Effector memory CD8-positive, alpha-beta T cell (primary cell): Measurements from ENCODE around the gene SMKR1.

Source experiments
- ATAC-seq: fragments of 150-1000 bp; cut with Tn5 transposase; replicated peaks from 2 replicates; pipeline ENCODE4 v1.10.0; 2021; ENCODE audit warnings: mild to moderate bottlenecking, moderate library complexity
- DNase-seq, 3 experiments: peaks; one replicate each; pipeline ENCODE4 v3.0.0; 2021
- H3K27ac Mint-ChIP-seq, 2 donors: one replicate each; pipeline ENCODE4 v1.8.0; 2022; ENCODE audit warnings: mild to moderate bottlenecking in 2 of 2, mixed read lengths in 2 of 2, moderate library complexity in 2 of 2
- H3K27me3 Mint-ChIP-seq, 2 donors: one replicate each; pipeline ENCODE4 v1.8.0; 2022; ENCODE audit warnings: mixed read lengths in 2 of 2
- H3K36me3 Mint-ChIP-seq: one replicate; pipeline ENCODE4 v1.8.0; 2022; ENCODE audit warnings: mild to moderate bottlenecking, moderate library complexity, mixed read lengths; ENCODE audit not compliant: insufficient read depth
- H3K4me1 Mint-ChIP-seq, 2 donors: one replicate each; pipeline ENCODE4 v1.8.0; 2022; ENCODE audit warnings: low read depth in 2 of 2, mixed read lengths in 2 of 2
- H3K4me3 Mint-ChIP-seq, 2 donors: one replicate each; pipeline ENCODE4 v1.8.0; 2022; ENCODE audit warnings: mild to moderate bottlenecking in 2 of 2, mixed read lengths in 2 of 2, moderate library complexity in 2 of 2
- H3K9me3 Mint-ChIP-seq, 2 donors: one replicate each; pipeline ENCODE4 v1.8.0; 2022; ENCODE audit warnings: mixed read lengths in 2 of 2
- total RNA-seq, 9 experiments: gene quantifications; one replicate each; lab custom pipeline; 2026; lab: John Stamatoyannopoulos, UW

The SMKR1 gene
- total RNA-seq: 0.95 to 5.1 (median 2.7) reads per million in 9 experiments

DNA sequence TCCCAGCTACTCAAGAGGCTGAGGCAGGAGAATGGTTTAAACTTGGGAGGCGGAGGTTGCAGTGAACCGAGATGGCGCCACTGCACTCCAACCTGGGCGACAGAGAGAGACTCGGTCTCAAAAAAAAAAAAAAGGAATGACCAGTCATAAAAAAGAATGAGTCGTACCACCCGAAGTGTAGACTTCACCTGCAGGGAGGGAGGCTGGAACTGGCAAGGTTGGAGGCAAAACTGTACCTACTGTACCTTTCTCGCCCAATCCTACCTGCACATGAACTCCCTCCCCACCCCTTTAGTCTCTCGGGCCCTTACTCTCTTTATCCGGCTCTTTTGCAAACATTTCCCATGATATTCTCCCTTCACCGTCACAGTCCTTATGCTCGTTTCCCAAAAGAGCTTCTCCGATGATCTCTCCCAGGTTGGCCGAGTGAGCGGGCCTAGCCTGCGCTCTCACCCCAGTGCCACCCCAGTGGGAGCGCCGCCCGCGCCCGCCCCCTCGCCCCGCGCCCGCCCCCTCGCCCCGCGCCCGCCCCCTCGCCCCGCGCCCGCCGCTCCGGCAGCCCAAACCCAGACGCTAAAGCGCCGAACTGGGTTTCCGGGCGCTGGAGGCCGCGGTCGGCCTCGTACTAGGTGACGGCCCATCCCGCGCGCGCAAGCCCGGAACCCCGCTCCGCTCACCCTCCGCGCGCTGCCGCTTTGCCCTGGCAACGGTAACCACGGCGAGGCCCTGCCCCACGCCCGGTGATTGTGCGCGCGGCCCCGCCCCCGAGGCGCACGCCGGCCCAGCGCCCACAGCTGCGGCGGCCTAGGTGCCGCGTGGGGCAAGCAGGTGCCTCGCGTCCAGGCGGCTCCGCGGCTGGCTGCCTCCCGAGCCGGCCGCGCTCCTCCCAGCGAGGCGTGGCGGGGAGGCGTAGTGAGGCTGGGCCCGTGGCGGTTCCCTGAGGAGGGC, at the start of gene SMKR1:
Gene SMKR1 (plus strand): TSS at position 772 of the 948 bp plus-strand sequence. CDS start 294 bp downstream, outside the sequence.
- Mint-ChIP-seq H3K36me3 (peaks cover 18% of the 10 kb centered on the region), H3K9me3 (no peaks in the 10 kb centered on the region), H3K4me3 (peak within 1 kb of the TSS; percentile 73 to 75)

DNA sequence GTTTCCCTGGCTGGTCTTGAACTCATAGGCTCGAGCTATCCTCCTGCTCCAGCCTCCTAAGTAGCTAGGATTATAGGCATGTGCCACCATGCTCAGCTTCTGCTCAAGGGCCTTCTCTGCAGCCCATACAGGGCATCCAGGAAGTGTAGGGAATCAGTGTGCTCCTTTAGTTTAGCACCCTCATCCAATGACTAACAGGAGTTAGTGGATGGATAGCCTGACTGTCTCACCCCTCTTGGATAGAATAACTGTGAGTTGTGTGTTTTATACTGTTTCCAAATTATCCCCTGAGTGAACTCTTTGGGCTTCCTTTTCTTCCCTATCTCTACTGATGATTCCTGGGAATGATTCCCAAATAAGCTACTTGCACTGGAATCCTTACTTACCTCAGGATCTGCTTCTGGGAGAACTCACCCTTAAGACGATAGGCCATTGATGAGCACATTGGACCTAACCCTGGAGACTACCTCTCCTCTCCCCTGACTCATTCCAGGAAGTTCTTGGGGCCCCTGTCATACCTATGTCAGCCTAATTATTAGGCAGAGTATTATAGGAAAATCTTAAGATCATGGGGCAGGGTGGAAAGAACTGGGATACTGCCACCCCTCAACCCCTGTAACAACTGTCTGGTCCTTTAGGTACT, 49.6 kb upstream of the SMKR1 start:
- ATAC-seq (no peak), DNase-seq (no peak)
- Mint-ChIP-seq H3K9me3 (peaks cover 0 to 3% of the 10 kb centered on the region in 2 donors), H3K36me3 (no peaks in the 10 kb centered on the region), H3K27me3 (no peaks in the 10 kb centered on the region), H3K27ac (no peak overlapping the region), H3K4me1 (no peaks in the 10 kb centered on the region), H3K4me3 (no peak overlapping the region)

More for the DNA sequence above, at the start of gene SMKR1:
- H3K27ac Mint-ChIP-seq: peak within 1 kb of the TSS; percentile 84
- ATAC-seq (peak; percentile 94), DNase-seq (peak; percentile 93 to 97 (median 95))
- no peaks in the 10 kb centered on the region for H3K27me3 Mint-ChIP-seq
- peaks cover 19 to 24% of the 10 kb centered on the region in 2 donors for H3K4me1 Mint-ChIP-seq

DNA sequence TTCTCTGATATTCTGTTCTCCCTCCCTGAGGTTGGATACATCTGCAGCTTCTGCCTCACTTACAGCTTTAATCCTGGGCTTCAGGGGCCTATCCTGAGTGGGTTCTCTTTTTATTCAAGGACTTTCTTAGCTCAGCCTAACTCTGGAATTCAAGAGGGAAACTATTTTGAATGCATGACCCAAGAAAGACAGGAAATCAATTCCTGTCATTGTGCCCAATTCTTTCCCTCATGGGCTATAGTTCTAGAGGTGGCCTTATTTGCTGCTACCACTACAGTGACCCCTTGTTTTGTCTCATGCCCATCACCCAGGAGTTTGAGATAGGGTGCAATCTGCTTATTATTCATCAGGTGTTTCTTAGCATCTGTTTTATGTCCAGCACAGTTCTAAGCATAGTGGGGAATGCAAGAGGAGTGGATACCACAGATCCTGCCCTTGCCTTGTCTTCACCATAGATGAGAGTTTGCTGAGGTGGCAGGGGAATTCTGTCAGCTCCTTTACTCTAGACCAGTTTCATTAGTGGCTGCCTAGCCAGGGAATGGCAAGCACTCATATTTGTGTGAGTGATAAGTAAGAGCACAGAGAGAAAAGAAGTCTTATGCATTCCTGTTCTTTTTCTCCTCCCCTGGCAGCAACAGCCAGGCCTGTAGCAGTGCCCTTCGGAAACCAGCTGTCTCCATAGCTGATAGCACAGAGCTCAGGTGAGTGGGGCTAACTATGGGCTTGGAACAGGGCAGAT, 48.7 kb upstream of the SMKR1 start:
- ATAC-seq (no peak), DNase-seq (no peak)
- Mint-ChIP-seq H3K36me3 (no peaks in the 10 kb centered on the region), H3K4me1 (no peaks in the 10 kb centered on the region), H3K4me3 (no peak overlapping the region), H3K27ac (no peak overlapping the region), H3K27me3 (no peaks in the 10 kb centered on the region), H3K9me3 (peaks cover 0 to 3% of the 10 kb centered on the region in 2 donors)

DNA sequence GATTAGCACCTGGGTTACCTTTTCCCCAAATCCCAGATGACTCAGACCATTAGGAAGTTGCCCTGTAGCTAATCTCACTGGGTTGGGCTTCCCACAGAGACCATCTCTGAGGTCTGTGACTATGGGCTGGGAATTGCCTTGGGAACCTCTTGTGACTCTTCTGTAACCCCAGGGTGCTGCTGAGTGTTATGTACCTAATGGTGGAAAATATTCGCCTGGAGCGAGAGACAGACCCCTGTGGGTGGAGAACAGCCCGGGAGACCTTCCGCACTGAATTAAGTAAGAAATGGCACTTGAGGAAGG, 48.1 kb upstream of the SMKR1 start:
- Mint-ChIP-seq H3K27me3 (no peaks in the 10 kb centered on the region), H3K4me1 (no peaks in the 10 kb centered on the region), H3K9me3 (peaks cover 0 to under 1% of the 10 kb centered on the region in 2 donors), H3K36me3 (no peaks in the 10 kb centered on the region), H3K27ac (no peak overlapping the region), H3K4me3 (no peak overlapping the region)
- no peak for ATAC-seq
- no peak for DNase-seq

DNA sequence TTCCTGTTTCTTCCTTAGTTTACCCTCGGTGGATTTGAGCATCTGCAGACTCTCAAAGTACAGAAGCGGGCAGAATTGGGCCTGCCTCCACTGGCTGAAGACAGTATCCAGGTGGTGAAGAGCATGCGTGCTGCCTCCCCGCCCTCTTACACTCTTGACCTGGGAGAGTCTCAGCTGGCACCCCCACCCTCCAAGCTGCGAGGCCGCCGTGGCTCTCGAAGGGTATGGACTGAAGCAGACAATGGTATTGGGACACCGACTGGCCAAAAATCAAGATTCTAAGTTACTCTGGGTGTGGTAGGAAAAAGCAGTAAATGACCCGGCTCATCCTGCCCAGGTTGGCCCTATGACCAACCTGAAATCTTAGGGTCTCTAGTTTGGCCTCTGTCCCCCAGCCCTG, 45.9 kb upstream of the SMKR1 start:
- Mint-ChIP-seq H3K4me3 (no peak overlapping the region), H3K27ac (no peak overlapping the region), H3K4me1 (no peaks in the 10 kb centered on the region), H3K27me3 (no peaks in the 10 kb centered on the region), H3K9me3 (no peaks in the 10 kb centered on the region), H3K36me3 (no peaks in the 10 kb centered on the region)
- ATAC-seq (no peak), DNase-seq (no peak)

DNA sequence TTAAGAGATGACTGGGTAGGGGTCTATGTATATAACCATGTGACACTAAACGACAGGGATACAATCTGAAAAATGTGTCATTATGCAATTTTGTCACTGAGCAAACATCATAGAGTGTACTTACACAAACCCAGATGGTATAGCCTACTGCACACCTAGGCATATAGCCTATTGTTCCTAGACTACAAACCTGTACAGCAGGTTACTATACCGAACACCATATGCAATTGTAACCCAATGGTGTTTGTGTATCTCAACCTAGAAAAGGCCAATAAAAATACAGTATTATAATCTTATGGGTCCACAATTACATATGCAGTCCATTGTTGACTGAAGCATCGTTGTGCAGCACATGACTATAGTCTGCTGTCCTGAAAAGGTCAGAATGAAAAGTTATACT, 45.2 kb upstream of the SMKR1 start:
- Mint-ChIP-seq H3K36me3 (no peaks in the 10 kb centered on the region), H3K9me3 (no peaks in the 10 kb centered on the region), H3K27me3 (no peaks in the 10 kb centered on the region), H3K4me3 (no peak overlapping the region), H3K4me1 (no peaks in the 10 kb centered on the region), H3K27ac (no peak overlapping the region)
- no peak for DNase-seq
- ATAC-seq: no peak

DNA sequence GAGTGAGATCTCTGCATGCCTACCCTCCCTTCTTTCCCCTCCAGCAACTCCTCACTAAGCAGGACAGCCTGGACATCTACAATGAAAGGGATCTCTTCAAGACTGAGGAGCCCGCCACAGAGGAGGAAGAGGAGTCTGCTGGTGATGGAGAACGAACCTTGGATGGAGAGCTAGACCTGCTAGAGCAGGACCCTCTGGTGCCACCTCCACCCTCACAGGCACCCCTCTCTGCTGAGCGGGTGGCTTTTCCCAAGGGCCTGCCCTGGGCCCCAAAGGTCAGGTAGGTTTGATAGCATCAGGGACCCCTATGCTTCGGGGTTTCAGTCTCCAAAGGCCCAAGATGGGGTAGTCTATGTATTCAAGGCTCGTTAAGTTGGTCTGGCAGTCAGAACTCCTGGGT, 44.2 kb upstream of the SMKR1 start:
- Mint-ChIP-seq H3K27me3 (no peaks in the 10 kb centered on the region), H3K27ac (no peak overlapping the region), H3K4me1 (no peaks in the 10 kb centered on the region), H3K4me3 (no peak overlapping the region), H3K9me3 (no peaks in the 10 kb centered on the region), H3K36me3 (no peaks in the 10 kb centered on the region)
- DNase-seq (no peak), ATAC-seq (no peak)

DNA sequence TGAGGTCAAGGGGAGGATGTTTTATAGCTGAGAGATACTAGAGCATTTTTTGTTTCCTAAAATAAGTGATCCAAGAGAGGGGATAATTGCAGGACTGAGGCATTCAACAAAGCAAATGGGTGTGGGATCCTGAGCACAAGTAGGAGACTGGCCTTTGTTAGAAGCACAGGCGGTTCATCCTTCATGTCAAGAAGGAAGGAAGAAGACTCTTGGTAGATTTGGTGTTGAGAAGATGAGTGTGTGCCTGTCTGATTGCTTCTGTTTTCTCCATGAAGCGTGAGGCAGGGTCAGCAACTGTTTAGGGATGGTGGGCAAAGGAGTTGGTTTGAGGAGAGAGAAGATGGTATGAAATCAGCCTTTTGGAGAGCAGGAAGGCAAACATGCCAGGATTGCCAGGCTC, 40.5 kb upstream of the SMKR1 start:
- no peaks in the 10 kb centered on the region for H3K36me3 Mint-ChIP-seq
- no peak overlapping the region for H3K27ac Mint-ChIP-seq
- H3K9me3 Mint-ChIP-seq: no peaks in the 10 kb centered on the region
- no peaks in the 10 kb centered on the region for H3K4me1 Mint-ChIP-seq
- no peak overlapping the region for H3K4me3 Mint-ChIP-seq
- DNase-seq (no peak), ATAC-seq (no peak)
- no peaks in the 10 kb centered on the region for H3K27me3 Mint-ChIP-seq

DNA sequence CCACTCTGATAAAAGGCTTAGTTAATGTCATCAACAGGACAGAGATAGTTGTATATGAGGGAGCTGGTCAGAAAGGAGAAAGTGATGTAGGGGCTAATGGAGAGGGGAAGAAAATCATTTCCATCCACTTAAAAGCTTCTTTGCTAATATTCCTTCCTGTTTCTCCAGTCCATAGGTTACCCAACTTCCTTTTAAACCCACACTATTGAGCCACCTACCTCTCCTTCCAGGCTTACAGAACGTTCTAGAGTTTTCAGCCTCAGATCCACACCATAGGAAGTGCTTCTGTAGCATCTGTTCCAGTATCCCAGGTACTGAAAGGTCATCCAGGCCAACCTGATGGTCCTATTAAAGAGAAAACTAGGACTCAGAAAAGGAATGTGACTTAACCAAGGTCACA, 39.9 kb upstream of the SMKR1 start:
- ATAC-seq (no peak), DNase-seq (no peak)
- no peaks in the 10 kb centered on the region for H3K36me3 Mint-ChIP-seq
- H3K27me3 Mint-ChIP-seq: no peaks in the 10 kb centered on the region
- no peaks in the 10 kb centered on the region for H3K9me3 Mint-ChIP-seq
- no peak overlapping the region for H3K27ac Mint-ChIP-seq
- H3K4me3 Mint-ChIP-seq: no peak overlapping the region
- H3K4me1 Mint-ChIP-seq: no peaks in the 10 kb centered on the region

DNA sequence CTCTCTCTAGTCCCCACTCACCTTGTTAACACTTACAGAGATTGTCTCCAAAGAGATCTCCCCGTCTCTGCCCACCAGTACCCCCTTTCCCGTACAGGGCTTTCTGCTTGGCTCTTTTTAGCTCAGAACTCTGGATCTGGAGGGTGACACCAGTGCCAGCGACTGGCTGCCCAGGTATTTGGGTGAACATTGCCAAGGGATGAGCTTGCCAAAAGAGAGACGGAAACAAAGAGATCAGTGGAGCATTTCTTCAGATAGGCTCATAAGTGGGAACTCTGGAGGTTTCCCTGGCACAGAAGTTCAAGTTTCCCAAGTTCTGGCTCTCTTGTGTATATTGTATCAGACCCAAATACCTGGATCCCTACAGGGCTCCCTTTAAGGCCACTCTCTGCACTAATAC, 38.1 kb upstream of the SMKR1 start:
- H3K4me3 Mint-ChIP-seq: no peak overlapping the region
- no peaks in the 10 kb centered on the region for H3K36me3 Mint-ChIP-seq
- ATAC-seq (no peak), DNase-seq (no peak)
- H3K27me3 Mint-ChIP-seq: no peaks in the 10 kb centered on the region
- no peak overlapping the region for H3K27ac Mint-ChIP-seq
- no peaks in the 10 kb centered on the region for H3K4me1 Mint-ChIP-seq
- no peaks in the 10 kb centered on the region for H3K9me3 Mint-ChIP-seq

DNA sequence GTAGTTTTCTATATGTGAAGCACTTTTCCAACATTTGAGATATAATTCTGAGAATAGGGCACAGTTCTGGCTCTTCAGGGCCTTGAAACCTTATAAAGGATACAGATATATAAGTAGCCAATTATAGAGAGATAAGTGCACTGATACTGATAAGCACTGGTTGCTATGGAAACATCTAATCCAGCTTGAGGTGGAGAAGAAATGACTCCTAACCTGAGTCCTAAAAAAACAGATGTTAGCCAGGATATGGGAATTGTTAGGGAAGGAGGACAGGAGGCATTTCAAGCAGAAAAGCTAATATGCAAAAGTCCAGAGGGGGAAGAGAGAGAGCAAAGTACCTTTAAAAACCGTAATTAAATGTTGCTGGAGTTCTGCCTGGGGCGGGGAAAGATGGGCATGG, 37.3 kb upstream of the SMKR1 start:
- Mint-ChIP-seq H3K4me3 (no peak overlapping the region), H3K27me3 (no peaks in the 10 kb centered on the region), H3K36me3 (no peaks in the 10 kb centered on the region)

DNA sequence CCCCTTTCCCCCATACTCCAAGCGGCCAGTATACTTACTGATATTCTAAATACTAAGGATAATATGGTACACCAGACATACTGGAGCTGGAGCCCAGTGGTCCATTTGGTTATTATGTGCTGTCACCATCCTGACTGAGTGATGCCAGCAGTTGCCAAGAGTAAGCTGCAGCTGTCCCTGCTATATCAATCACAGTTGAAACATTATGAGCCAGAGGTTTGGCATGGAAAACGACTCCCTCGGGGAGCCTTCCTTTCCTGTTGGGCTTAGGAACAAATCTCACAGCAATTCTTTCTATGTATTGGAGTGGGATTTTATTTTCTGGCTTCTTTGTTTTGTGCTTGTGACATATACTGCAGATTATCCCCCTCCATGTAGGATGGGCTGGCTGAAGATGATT, 35.5 kb upstream of the SMKR1 start:
- ATAC-seq: no peak
- Mint-ChIP-seq H3K27me3 (no peaks in the 10 kb centered on the region), H3K9me3 (no peaks in the 10 kb centered on the region), H3K4me1 (no peaks in the 10 kb centered on the region), H3K4me3 (no peak overlapping the region), H3K27ac (no peak overlapping the region), H3K36me3 (no peaks in the 10 kb centered on the region)
- no peak for DNase-seq

More for the DNA sequence above, 37.3 kb upstream of the SMKR1 start:
- Mint-ChIP-seq H3K27ac (no peak overlapping the region), H3K9me3 (no peaks in the 10 kb centered on the region), H3K4me1 (no peaks in the 10 kb centered on the region)
- no peak for DNase-seq
- ATAC-seq: no peak

DNA sequence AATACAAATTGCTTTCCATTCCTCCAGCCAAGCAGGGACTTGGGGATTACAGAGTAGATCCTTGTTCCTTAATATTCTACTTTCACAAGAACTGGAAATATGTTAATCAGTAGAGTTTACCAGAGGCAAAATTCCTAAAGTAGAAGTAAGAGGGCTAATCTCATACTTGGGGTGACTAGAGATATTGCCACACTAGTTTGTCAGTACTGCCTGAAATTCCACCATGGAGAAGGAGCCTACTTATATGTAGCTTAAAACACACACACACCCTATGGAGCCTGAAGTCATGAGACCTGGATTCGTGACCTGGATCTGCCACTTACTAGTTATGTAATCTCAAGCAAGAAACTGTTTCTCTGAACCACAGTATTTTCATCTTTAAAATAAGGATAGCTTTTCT, 34.2 kb upstream of the SMKR1 start:
- no peak for ATAC-seq
- H3K9me3 Mint-ChIP-seq: no peaks in the 10 kb centered on the region
- no peak overlapping the region for H3K27ac Mint-ChIP-seq
- no peaks in the 10 kb centered on the region for H3K36me3 Mint-ChIP-seq
- DNase-seq: no peak
- H3K4me3 Mint-ChIP-seq: peak overlapping the region in 1 of 2 donors; percentile 19
- H3K4me1 Mint-ChIP-seq: no peaks in the 10 kb centered on the region
- no peaks in the 10 kb centered on the region for H3K27me3 Mint-ChIP-seq
